Stimulated activated CD4-positive, alpha-beta T cell treated with anti-CD3 and anti-CD28 coated beads, Interleukin-12 subunit alpha, Interleukin-12 subunit beta, amount 100 ng/mL, for 24 hours (primary cell): ENCODE data around the gene STRBP.
"Not testable (repeated sequence)": the region's sequence is repeated elsewhere in the genome, so short reads cannot be mapped to it uniquely, and the experiment has no call there.

Source experiments
- DNase-seq, 2 experiments: peaks; one replicate each; pipeline ENCODE4 v3.0.0-alpha.2; 2020; ENCODE audit warnings: low read depth in 2 of 2

Gene STRBP

GRCh38 chr9:123268465-123269259 lies at the start of gene STRBP:
STRBP (minus strand) TSS chr9:123268586; CDS start chr9:123184134, 84,452 bp downstream.
- peak; percentile 81 to 86 for DNase-seq

- no peak for DNase-seq
Observed at GRCh38 chr9:123316053-123316718, 47.8 kb upstream of the STRBP start.

- DNase-seq: no peak
Observed at GRCh38 chr9:123315635-123316034, 47.2 kb upstream of the STRBP start.

GRCh38 chr9:123314617-123315016 lies 46.2 kb upstream of the STRBP start:
- DNase-seq: no peak

- DNase-seq: no peak
Observed at GRCh38 chr9:123312306-123312877, 44.0 kb upstream of the STRBP start.

DNA sequence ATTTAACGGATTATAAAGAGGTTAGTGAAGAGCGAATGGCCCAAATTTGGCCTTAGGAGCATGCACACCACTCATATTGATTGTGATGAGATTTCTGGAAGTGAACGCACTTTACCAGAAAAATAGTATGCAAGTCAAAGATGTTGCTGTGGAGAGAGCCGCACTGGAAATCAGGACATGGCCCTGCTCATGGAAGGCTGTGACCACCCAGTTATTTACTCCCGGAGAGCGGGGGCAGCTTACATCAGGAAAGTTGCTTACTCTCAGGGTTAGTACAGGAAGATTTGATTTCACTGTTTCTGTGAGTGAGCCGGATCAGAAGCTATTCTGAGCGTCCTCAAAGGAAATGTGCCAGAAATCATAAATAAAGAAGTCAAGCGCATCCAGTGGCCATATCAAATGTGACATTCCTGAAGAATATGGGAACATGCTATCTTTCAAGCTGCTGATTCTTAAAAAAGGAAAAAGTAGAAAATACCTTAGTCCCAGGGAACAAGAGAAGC lies 42.9 kb upstream of the STRBP start:
- DNase-seq: no peak

- DNase-seq: no peak
Observed at GRCh38 chr9:123310551-123311249, 42.3 kb upstream of the STRBP start.

DNA sequence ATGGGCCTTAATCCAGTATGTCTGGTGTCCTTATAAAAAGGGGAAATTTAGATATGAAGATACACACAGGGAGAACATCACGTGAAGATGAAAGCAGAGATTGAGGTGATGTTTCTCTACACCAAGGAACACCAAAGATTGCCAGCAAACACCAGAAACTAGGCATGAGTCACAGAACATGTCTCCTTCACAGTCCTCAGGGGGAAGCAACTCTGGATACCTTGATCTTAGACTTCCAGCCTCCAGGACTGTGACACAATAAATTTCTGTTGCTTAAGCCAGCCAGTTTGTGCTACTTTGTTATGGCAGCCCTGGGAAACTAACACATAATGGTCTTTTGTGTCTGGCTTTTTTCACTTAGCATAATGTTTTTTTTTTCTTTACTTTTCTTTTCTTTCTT lies 41.2 kb upstream of the STRBP start:
- no peak for DNase-seq

DNA sequence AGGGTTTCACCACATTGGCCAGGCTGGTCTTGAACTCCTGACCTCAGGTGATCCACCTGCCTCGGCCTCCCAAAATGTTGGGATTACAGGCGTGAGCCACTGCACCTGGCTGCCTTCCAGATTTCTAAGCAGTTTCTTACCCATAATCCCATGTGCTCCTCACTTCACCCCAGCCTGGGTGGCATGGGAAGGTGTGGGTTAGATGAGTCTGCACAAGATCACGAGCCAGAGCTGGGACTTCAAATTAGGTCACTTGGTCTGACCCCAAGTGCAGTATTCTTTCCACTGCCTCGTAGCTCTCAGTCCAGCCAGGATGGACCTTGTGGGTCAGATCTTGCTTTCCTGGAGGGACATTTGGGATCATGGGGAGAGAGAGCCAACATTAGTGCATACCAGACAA lies 37.5 kb upstream of the STRBP start:
- no peak for DNase-seq

DNA sequence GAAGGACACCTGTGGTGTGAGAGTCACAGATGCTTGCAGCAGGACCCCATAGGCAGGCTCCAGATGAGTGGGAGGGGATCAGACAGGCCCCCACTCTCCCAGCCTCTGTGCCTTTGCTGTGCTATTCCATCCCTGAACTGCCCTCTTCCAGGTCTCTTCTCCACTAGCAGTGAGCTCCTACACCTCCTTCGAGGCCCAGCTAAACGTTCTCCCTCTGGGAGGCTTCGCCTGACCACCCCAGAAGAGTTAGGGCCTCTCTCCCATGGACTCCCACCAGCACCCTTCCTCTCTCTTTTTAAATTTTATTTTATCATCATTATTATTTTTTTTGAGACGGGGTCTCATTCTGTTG lies 35.9 kb upstream of the STRBP start:
- no peak for DNase-seq

- no peak for DNase-seq
Observed at GRCh38 chr9:123302348-123303214, 34.2 kb upstream of the STRBP start.

DNA sequence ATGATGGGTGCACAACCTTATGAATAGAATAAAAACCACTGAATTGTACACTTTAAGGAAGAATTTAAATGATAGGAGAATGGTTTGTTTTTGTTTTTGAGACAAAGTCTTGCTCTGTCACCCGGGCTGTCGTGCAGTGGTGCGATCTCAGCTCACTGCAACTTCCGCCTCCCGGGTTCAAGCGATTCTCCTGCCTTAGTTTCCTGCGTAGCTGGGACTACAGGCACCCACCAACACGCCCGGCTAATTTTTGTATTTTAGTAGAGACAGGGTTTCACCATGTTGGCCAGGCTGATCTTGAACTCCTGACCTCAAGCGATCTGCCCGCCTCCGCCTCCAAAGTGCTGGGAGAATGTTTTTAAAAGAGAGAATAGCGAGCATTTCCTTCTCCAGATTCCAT lies 33.5 kb upstream of the STRBP start:
- not testable (repeated sequence) for DNase-seq

- DNase-seq: no peak
Observed at GRCh38 chr9:123300554-123300953, 32.2 kb upstream of the STRBP start.

DNA sequence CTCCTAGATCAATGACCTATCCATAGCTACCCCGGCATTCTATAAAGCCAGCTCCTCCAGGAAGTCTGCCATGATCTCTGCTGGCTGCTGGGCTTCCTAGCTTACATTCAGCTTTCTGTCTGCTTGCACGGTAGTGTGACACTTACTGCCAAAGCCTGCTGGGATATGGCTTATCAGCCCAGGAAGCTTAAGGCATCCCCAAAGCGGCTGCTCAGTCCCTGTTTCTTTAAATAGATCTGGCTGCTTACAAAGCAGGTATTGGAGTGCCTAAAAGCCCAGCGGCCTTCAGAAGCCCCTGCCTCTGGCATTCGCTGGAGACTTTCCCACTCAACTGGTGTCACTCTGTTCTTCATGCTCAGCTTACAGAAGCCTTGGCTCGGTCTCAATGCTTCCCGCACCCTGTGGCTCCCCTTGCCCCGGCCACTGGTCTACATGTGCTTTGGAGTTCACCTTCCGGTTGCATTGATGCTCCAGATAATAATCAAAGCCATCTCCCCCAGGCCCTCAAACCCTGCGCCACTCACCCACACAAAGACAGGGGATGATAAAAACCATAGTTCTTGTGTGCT lies 31.3 kb upstream of the STRBP start:
- DNase-seq: no peak

DNA sequence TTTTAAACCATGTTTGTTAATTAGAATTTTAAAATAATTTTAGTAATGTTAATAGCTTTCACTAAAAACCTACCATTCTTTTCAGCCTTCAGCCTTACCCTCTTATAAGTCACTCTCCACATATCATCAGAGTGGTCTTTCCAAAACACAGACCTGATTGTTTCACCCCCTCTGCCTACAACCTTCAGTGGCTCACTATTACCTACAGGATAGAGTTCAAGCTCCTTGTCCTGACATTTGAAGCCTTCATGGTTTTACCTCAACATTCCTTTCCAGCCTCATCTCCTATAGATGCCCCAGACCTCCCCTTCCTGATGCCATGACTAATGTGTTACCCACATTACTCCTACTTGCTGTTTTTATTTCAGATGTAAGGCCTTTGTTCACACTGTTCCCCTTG lies 27.8 kb upstream of the STRBP start:
- DNase-seq: no peak

DNA sequence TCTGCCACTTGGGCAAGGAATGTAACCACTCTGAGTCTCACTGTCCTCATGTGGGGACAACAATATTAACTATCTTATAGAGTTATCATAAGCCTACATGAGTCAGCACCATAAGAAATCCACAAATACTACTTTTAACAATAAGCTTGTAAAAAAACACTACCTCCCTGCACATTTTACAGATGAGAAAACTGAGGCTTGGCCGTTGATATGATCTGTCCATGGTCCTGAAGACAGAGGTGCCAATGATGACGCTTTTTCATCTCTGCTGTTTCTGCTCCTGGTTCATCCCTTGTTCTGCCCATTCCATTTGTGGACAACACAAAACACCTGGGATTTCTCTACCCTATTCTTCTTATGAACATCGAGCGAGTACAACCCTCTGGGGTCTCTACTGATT lies 23.4 kb upstream of the STRBP start:
- DNase-seq: no peak

GRCh38 chr9:123290764-123291163 lies 22.4 kb upstream of the STRBP start:
- no peak for DNase-seq

DNA sequence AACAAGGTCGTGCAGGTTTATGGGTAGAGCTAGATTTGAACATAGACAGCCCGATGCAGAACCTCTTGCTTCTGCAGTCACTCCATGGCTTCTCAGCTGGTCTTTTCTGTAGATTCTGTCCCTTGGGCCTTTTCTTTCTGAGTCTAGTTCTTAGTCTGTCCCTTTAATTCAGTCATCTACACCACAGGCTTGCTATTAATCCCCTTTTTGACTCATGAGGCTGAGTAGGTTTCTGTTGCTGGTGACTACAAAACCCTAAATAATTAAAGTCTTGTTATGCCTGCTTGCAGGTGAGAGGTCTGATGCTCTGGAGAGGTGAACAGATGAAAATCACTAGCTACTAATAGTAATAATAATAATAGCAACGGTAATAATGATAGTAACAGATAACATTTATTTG lies 19.3 kb upstream of the STRBP start:
- no peak for DNase-seq

DNA sequence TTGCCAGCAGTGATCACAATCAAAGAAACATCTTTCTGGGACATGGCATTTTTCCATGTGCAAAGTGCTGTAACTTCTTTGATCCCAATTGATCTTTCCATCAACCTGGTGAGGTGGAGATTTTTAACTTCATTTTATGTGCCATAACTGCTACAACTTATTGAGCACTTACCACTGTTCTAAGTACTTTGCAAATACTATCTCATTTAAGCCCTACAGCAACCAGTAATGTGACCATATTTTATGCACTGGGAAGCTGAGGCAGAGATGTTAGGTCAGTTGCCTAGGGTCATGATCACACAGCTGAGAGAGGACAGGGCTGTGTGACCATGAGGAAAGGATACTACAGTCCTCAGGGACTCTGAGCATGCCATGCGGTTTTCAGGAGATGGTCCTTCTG lies 17.9 kb upstream of the STRBP start:
- DNase-seq: no peak

DNA sequence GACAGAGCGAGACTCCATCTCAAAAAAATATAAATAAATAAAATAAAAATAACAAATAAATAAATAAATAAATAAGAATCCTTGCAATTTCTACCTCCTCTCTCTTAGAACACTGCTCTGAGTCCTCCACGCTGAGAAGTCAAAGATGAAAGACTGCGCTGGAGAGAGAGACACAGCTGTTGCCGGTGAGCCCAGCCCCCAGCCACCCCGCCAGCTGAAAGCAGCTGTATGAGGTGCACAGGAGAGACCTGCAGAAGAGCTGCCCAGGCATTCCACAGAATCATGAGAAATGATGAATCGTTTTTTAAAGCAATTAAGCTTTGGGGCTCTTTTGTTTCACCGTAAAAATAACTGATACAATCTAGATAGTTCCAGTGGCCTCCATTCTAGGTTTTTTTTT lies 16.3 kb upstream of the STRBP start:
- no peak for DNase-seq

DNA sequence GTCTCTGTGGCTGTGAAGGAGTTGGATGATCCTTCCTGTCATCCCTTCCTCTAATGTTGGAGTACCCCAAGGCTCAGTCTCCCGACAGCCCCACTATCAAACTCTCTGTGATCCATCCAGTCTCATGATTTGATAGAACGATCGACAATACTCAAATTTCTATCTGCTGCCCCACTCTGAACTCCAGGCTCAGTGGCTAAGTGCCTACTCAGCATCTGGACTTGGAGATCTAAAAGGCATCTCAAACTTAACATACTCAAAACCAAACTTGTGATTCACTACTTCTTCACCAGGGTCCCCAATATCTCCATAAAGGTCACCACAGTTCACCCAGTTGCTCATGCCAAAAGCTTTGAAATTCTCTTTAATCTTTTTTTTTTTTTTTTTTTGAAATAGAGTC lies 15.1 kb upstream of the STRBP start:
- no peak for DNase-seq
